ENCODE results near the gene INSC. TPM values are rescaled to one million over a fixed set of nuclear protein-coding genes. Genes with fewer than 3 reads are reported as not detected.

The INSC gene
- total RNA-seq, 1 experiment from 2014 or later: not detected

DNA sequence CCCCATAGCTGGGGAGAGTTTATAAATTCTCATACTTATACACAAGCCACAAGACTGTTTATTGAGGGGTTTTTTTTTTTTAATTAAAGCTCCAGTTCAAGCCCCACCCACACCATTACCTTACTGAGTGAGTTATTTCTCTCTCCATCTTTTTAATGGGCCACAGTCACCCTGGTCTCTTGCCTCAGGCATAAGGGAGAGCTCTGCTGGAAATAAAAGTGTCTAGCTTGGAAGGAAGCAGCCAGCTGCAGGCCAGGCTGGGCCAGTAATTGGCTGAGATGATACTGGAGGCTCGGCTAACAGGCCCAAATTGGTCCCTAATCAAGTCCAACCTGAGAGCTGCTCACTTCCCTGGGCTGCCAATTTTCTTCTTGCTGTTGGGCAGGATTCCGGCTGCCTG is 174.1 kb downstream of the INSC start:
- DNase-seq (ENCODE audit: low spot score): no peak

DNA sequence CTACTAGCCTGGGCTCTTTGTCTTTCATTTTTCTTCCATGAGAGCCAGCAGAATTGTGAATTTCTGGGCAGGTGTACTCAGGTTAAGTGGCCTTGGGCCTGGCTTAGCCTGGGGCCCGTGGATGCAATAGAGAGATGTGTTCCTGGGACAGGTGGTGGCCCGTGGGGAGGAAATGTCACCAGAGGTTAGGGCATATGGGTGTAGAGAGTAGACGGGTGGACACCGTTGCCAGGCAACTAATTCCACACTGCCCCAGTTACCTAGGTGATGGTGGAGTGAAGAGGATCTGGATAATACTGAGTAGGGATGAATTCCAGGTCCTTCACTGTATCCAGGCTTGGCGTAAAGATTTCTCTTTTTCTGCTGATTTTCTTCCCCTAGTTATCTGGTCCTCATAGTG is 175.0 kb downstream of the INSC start:
- DNase-seq (ENCODE audit: low spot score): no peak

DNA sequence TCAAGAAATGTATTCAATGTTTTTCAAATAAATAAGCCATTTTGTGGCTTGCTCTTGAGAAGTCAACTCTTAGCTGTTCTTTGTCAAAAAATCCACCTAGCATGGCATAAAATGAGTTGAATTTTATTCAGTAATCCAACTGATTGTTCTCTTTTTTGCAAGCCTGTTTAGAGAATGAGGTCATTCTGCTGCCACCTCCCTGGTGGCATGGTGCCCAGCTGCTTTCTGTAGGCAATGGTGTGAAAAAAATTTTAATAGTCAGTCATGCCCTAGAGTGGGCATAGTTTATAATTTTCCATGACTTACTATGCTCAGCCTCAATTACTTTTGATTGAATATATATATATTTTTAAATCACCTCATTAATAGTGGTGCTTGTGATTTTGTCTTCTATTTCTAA is 177.2 kb downstream of the INSC start:
- DNase-seq (ENCODE audit: low spot score): no peak

GRCh38 chr11:15293975-15294620 is 179.4 kb downstream of the INSC start:
- no peak for DNase-seq (ENCODE audit: low spot score)

DNA sequence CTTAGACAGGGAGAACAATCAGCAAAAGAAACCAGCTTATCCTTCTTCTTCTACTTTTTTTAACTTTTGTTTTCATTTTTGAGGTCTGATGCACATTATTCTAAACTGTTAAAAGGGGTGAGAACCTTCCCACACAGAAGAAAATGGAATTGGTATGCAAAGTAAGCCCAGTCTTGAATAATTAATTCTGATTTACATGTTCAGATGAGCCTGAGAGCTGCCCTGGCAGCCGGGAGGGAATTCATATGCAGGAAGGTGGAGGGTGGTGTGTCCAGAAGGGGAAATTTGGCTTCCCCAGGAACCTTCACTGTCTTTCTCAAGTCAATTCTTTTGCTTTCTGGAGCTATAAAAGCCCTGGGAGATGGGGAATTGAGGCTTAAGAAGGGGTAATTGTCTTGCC is 181.0 kb downstream of the INSC start:
- no peak for DNase-seq (ENCODE audit: low spot score)

Other genes with a start within 250 kb of the INSC start
- gene CYP2R1, start 222.7 kb upstream of the INSC start, total RNA-seq (2014; rRNA removed; shearing (Covaris generic)): 0.07 TPM in 1 of 2 replicates, not detected in the other
- gene CALCA, start 142.6 kb upstream of the INSC start, total RNA-seq (2014; rRNA removed; shearing (Covaris generic)): not detected in 2 replicates
- not detected in 2 replicates for gene CALCB, start 41.3 kb upstream of the INSC start, total RNA-seq (2014; rRNA removed; shearing (Covaris generic))